ENCODE measurements around the gene RTL10.
A peak's percentile ranks its signal among the peaks of the same experiment; 100 is the strongest.

The RTL10 gene

GRCh38 chr22:19853879-19854777 is 546 bp downstream of the RTL10 start (continued):
- TF ChIP-seq, protein P1, sequence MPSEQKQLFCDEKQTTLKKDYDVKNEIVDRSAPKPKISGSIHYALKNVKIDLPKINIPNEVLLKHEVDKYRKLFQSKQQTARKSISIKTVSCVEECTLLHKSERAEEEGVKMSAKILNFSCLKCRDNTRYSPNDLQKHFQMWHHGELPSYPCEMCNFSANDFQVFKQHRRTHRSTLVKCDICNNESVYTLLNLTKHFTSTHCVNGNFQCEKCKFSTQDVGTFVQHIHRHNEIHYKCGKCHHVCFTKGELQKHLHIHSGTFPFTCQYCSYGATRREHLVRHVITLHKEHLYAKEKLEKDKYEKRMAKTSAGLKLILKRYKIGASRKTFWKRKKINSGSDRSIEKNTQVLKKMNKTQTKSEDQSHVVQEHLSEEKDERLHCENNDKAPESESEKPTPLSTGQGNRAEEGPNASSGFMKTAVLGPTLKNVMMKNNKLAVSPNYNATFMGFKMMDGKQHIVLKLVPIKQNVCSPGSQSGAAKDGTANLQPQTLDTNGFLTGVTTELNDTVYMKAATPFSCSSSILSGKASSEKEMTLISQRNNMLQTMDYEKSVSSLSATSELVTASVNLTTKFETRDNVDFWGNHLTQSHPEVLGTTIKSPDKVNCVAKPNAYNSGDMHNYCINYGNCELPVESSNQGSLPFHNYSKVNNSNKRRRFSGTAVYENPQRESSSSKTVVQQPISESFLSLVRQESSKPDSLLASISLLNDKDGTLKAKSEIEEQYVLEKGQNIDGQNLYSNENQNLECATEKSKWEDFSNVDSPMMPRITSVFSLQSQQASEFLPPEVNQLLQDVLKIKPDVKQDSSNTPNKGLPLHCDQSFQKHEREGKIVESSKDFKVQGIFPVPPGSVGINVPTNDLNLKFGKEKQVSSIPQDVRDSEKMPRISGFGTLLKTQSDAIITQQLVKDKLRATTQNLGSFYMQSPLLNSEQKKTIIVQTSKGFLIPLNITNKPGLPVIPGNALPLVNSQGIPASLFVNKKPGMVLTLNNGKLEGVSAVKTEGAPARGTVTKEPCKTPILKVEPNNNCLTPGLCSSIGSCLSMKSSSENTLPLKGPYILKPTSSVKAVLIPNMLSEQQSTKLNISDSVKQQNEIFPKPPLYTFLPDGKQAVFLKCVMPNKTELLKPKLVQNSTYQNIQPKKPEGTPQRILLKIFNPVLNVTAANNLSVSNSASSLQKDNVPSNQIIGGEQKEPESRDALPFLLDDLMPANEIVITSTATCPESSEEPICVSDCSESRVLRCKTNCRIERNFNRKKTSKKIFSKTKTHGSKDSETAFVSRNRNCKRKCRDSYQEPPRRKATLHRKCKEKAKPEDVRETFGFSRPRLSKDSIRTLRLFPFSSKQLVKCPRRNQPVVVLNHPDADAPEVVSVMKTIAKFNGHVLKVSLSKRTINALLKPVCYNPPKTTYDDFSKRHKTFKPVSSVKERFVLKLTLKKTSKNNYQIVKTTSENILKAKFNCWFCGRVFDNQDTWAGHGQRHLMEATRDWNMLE (tag by site-specific recombination; conservative IDR thresholded peaks at IDR 0.05; ENCODE audit: low read depth): 0 out of 2 replicates have a peak, but pooled peaks have one; percentile 19
- TF ChIP-seq, protein P2, sequence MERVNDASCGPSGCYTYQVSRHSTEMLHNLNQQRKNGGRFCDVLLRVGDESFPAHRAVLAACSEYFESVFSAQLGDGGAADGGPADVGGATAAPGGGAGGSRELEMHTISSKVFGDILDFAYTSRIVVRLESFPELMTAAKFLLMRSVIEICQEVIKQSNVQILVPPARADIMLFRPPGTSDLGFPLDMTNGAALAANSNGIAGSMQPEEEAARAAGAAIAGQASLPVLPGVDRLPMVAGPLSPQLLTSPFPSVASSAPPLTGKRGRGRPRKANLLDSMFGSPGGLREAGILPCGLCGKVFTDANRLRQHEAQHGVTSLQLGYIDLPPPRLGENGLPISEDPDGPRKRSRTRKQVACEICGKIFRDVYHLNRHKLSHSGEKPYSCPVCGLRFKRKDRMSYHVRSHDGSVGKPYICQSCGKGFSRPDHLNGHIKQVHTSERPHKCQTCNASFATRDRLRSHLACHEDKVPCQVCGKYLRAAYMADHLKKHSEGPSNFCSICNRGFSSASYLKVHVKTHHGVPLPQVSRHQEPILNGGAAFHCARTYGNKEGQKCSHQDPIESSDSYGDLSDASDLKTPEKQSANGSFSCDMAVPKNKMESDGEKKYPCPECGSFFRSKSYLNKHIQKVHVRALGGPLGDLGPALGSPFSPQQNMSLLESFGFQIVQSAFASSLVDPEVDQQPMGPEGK (tag by site-specific recombination; IDR thresholded peaks at IDR 0.05): no peak; the same call in 1 of the 2 replicates
- TF ChIP-seq, protein P3, sequence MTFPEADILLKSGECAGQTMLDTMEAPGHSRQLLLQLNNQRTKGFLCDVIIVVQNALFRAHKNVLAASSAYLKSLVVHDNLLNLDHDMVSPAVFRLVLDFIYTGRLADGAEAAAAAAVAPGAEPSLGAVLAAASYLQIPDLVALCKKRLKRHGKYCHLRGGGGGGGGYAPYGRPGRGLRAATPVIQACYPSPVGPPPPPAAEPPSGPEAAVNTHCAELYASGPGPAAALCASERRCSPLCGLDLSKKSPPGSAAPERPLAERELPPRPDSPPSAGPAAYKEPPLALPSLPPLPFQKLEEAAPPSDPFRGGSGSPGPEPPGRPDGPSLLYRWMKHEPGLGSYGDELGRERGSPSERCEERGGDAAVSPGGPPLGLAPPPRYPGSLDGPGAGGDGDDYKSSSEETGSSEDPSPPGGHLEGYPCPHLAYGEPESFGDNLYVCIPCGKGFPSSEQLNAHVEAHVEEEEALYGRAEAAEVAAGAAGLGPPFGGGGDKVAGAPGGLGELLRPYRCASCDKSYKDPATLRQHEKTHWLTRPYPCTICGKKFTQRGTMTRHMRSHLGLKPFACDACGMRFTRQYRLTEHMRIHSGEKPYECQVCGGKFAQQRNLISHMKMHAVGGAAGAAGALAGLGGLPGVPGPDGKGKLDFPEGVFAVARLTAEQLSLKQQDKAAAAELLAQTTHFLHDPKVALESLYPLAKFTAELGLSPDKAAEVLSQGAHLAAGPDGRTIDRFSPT (tag by site-specific recombination; IDR thresholded peaks at IDR 0.05): 0 out of 2 replicates have a peak, but pooled peaks have one; percentile 18
- TF ChIP-seq ZNF404 (tag by site-specific recombination; IDR thresholded peaks at IDR 0.05) (no peak), BCL11A (tag by site-specific recombination; IDR thresholded peaks at IDR 0.05; ENCODE audit: low read depth) (no peak), MYNN (tag by site-specific recombination; IDR thresholded peaks at IDR 0.05; ENCODE audit: borderline replicate concordance) (no peak), WT1 (tag by site-specific recombination; IDR thresholded peaks at IDR 0.05) (peak; percentile 13; the same call in 1 of the 2 replicates), PRDM1 (tag by site-specific recombination; IDR thresholded peaks at IDR 0.05) (no peak), ZIC2 (tag by site-specific recombination; IDR thresholded peaks at IDR 0.05) (no peak), ZNF654 (tag by site-specific recombination; IDR thresholded peaks at IDR 0.05; ENCODE audit: low read depth) (no peak), GLI4 (tag by site-specific recombination; IDR thresholded peaks at IDR 0.05) (no peak), ZNF169 (tag by site-specific recombination; IDR thresholded peaks at IDR 0.05) (no peak), ZNF398 (tag by site-specific recombination; IDR thresholded peaks at IDR 0.05) (no peak), ZNF354C (tag by site-specific recombination; IDR thresholded peaks at IDR 0.05; ENCODE audit: borderline replicate concordance, low read depth) (no peak), ZSCAN23 (tag by site-specific recombination; IDR thresholded peaks at IDR 0.05) (no peak; the same call in 1 of the 2 replicates)
- TF ChIP-seq, protein P4, sequence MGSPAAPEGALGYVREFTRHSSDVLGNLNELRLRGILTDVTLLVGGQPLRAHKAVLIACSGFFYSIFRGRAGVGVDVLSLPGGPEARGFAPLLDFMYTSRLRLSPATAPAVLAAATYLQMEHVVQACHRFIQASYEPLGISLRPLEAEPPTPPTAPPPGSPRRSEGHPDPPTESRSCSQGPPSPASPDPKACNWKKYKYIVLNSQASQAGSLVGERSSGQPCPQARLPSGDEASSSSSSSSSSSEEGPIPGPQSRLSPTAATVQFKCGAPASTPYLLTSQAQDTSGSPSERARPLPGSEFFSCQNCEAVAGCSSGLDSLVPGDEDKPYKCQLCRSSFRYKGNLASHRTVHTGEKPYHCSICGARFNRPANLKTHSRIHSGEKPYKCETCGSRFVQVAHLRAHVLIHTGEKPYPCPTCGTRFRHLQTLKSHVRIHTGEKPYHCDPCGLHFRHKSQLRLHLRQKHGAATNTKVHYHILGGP (tag by site-specific recombination; IDR thresholded peaks at IDR 0.05): no peak
- TF ChIP-seq, protein P5, sequence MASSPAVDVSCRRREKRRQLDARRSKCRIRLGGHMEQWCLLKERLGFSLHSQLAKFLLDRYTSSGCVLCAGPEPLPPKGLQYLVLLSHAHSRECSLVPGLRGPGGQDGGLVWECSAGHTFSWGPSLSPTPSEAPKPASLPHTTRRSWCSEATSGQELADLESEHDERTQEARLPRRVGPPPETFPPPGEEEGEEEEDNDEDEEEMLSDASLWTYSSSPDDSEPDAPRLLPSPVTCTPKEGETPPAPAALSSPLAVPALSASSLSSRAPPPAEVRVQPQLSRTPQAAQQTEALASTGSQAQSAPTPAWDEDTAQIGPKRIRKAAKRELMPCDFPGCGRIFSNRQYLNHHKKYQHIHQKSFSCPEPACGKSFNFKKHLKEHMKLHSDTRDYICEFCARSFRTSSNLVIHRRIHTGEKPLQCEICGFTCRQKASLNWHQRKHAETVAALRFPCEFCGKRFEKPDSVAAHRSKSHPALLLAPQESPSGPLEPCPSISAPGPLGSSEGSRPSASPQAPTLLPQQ (tag by site-specific recombination; IDR thresholded peaks at IDR 0.05): no peak
- TF ChIP-seq, protein P6, sequence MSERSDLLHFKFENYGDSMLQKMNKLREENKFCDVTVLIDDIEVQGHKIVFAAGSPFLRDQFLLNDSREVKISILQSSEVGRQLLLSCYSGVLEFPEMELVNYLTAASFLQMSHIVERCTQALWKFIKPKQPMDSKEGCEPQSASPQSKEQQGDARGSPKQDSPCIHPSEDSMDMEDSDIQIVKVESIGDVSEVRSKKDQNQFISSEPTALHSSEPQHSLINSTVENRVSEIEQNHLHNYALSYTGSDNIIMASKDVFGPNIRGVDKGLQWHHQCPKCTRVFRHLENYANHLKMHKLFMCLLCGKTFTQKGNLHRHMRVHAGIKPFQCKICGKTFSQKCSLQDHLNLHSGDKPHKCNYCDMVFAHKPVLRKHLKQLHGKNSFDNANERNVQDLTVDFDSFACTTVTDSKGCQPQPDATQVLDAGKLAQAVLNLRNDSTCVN (tag by site-specific recombination; optimal IDR thresholded peaks at IDR 0.05): no peak
- TF ChIP-seq, protein P7, sequence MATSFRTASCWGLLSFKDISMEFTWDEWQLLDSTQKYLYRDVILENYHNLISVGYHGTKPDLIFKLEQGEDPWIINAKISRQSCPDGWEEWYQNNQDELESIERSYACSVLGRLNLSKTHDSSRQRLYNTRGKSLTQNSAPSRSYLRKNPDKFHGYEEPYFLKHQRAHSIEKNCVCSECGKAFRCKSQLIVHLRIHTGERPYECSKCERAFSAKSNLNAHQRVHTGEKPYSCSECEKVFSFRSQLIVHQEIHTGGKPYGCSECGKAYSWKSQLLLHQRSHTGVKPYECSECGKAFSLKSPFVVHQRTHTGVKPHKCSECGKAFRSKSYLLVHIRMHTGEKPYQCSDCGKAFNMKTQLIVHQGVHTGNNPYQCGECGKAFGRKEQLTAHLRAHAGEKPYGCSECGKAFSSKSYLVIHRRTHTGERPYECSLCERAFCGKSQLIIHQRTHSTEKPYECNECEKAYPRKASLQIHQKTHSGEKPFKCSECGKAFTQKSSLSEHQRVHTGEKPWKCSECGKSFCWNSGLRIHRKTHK (tag by site-specific recombination; IDR thresholded peaks at IDR 0.05): no peak
